Measurements from ENCODE around the gene CCNF.

DNA sequence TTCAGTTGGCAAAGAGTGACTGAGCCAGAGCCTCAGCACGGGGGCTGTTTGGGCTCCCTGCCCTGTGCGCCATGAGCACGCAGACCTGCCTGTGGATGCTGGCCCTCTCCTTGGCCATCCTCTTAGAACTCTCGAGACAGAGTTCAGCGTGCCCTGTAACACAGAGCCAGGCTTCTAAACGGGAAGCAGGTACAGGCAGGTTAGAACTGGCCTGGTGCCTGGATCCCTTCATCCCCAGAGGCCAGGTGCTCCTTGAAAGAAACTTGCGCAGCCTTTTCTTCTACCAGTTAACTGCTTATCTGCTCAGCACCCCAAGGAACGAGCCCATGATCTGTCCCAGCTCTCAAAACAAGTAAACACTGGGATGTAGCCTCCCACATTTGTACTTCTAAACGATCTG is 6.9 kb downstream of the CCNF start:
- TF ChIP-seq, protein P1, sequence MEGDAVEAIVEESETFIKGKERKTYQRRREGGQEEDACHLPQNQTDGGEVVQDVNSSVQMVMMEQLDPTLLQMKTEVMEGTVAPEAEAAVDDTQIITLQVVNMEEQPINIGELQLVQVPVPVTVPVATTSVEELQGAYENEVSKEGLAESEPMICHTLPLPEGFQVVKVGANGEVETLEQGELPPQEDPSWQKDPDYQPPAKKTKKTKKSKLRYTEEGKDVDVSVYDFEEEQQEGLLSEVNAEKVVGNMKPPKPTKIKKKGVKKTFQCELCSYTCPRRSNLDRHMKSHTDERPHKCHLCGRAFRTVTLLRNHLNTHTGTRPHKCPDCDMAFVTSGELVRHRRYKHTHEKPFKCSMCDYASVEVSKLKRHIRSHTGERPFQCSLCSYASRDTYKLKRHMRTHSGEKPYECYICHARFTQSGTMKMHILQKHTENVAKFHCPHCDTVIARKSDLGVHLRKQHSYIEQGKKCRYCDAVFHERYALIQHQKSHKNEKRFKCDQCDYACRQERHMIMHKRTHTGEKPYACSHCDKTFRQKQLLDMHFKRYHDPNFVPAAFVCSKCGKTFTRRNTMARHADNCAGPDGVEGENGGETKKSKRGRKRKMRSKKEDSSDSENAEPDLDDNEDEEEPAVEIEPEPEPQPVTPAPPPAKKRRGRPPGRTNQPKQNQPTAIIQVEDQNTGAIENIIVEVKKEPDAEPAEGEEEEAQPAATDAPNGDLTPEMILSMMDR (IDR thresholded peaks at IDR 0.05; ENCODE audit: control extremely low read depth in 1 of 3, insufficient read depth in 1 of 3, low read depth in 1 of 3, low read length in 3 of 3) = no peak
- no peak for TF ChIP-seq ZNF274 (IDR thresholded peaks at IDR 0.05; ENCODE audit: borderline replicate concordance, extremely low read depth, low read length)
- no peak for TF ChIP-seq JUN (IDR thresholded peaks at IDR 0.05; ENCODE audit: low read depth, low read length)
- no peak for TF ChIP-seq TEAD4 (IDR thresholded peaks at IDR 0.05; ENCODE audit: low read depth, low read length)
- TF ChIP-seq PHF8 (conservative IDR thresholded peaks at IDR 0.05; ENCODE audit: low read depth, low read length) = no peak
- TF ChIP-seq TAF1 (IDR thresholded peaks at IDR 0.05; ENCODE audit: low read depth, low read length) = no peak
- no peak for TF ChIP-seq BCL11A (IDR thresholded peaks at IDR 0.05; ENCODE audit: low read depth in 2 of 2, low read length in 2 of 2)
